Activated CD8-positive, alpha-beta memory T cell treated with anti-CD3 and anti-CD28 coated beads, Interleukin-2, amount 50 U/mL, for 48 hours (primary cell): ENCODE data around the gene PHACTR4.
"Not testable (repeated sequence)": the region's sequence is repeated elsewhere in the genome, so short reads cannot be mapped to it uniquely, and the experiment has no call there.

Source experiments
- DNase-seq: peaks from one replicate; pipeline ENCODE4 v3.0.0-alpha.2; 2020

The PHACTR4 gene

GRCh38 chr1:28535180-28535579, 165.6 kb downstream of the PHACTR4 start:
- no peak for DNase-seq

- DNase-seq = no peak
These were observed 168.1 kb downstream of the PHACTR4 start for GRCh38 chr1:28537457-28538199.

GRCh38 chr1:28538286-28538685, 168.7 kb downstream of the PHACTR4 start:
- DNase-seq = no peak

GRCh38 chr1:28540651-28541050, 171.1 kb downstream of the PHACTR4 start:
- DNase-seq = no peak

- DNase-seq = not testable (repeated sequence)
These were observed 172.0 kb downstream of the PHACTR4 start for GRCh38 chr1:28541414-28542015.

- no peak for DNase-seq
These were observed 175.7 kb downstream of the PHACTR4 start for GRCh38 chr1:28545246-28545628.

- DNase-seq = no peak
These were observed 178.8 kb downstream of the PHACTR4 start for GRCh38 chr1:28548318-28548717.
